Measurements from ENCODE around the gene TFAP2B.

The TFAP2B gene

GRCh38 chr6:50832912-50833311 lies 14.2 kb downstream of the TFAP2B start:
- TF ChIP-seq SIN3A (IDR thresholded peaks at IDR 0.05; ENCODE audit: borderline replicate concordance, insufficient read depth, low read length): no peak
- TF ChIP-seq FOXP2 (optimal IDR thresholded peaks at IDR 0.05; ENCODE audit: borderline replicate concordance, extremely low read depth, extremely low read length, insufficient read depth): no peak
- no peak for TF ChIP-seq POLR2AphosphoS5 (IDR thresholded peaks at IDR 0.05; ENCODE audit: low read depth, low read length)
- no peak for TF ChIP-seq REST (IDR thresholded peaks at IDR 0.05; ENCODE audit: insufficient read depth in 1 of 2, low read depth in 2 of 2, low read length in 2 of 2)
- no peak for TF ChIP-seq TAF1 (IDR thresholded peaks at IDR 0.05; ENCODE audit: borderline replicate concordance, insufficient read depth, low read length)

GRCh38 chr6:50834929-50835410 lies 16.3 kb downstream of the TFAP2B start:
- TF ChIP-seq POLR2AphosphoS5 (IDR thresholded peaks at IDR 0.05; ENCODE audit: low read depth, low read length) (no peak), FOXP2 (optimal IDR thresholded peaks at IDR 0.05; ENCODE audit: borderline replicate concordance, extremely low read depth, extremely low read length, insufficient read depth) (no peak), SIN3A (IDR thresholded peaks at IDR 0.05; ENCODE audit: borderline replicate concordance, insufficient read depth, low read length) (no peak)

GRCh38 chr6:50836231-50836630 lies 17.6 kb downstream of the TFAP2B start:
- TF ChIP-seq POLR2AphosphoS5 (IDR thresholded peaks at IDR 0.05; ENCODE audit: low read depth, low read length): no peak
- no peak for TF ChIP-seq TAF1 (IDR thresholded peaks at IDR 0.05; ENCODE audit: borderline replicate concordance, insufficient read depth, low read length)
- TF ChIP-seq SIN3A (IDR thresholded peaks at IDR 0.05; ENCODE audit: borderline replicate concordance, insufficient read depth, low read length): no peak
- no peak for TF ChIP-seq REST (IDR thresholded peaks at IDR 0.05; ENCODE audit: insufficient read depth in 1 of 2, low read depth in 2 of 2, low read length in 2 of 2)
- no peak for TF ChIP-seq FOXP2 (optimal IDR thresholded peaks at IDR 0.05; ENCODE audit: borderline replicate concordance, extremely low read depth, extremely low read length, insufficient read depth)

- TF ChIP-seq REST (IDR thresholded peaks at IDR 0.05; ENCODE audit: insufficient read depth in 1 of 2, low read depth in 2 of 2, low read length in 2 of 2): no peak
- no peak for TF ChIP-seq POLR2AphosphoS5 (IDR thresholded peaks at IDR 0.05; ENCODE audit: low read depth, low read length)
- TF ChIP-seq TAF1 (IDR thresholded peaks at IDR 0.05; ENCODE audit: borderline replicate concordance, insufficient read depth, low read length): no peak
- no peak for TF ChIP-seq FOXP2 (optimal IDR thresholded peaks at IDR 0.05; ENCODE audit: borderline replicate concordance, extremely low read depth, extremely low read length, insufficient read depth)
- TF ChIP-seq SIN3A (IDR thresholded peaks at IDR 0.05; ENCODE audit: borderline replicate concordance, insufficient read depth, low read length): no peak
Measured at GRCh38 chr6:50837589-50838445, 19.1 kb downstream of the TFAP2B start.

GRCh38 chr6:50840112-50840810 lies 21.6 kb downstream of the TFAP2B start:
- no peak for TF ChIP-seq POLR2AphosphoS5 (IDR thresholded peaks at IDR 0.05; ENCODE audit: low read depth, low read length)
- no peak for TF ChIP-seq SIN3A (IDR thresholded peaks at IDR 0.05; ENCODE audit: borderline replicate concordance, insufficient read depth, low read length)
- no peak for TF ChIP-seq TAF1 (IDR thresholded peaks at IDR 0.05; ENCODE audit: borderline replicate concordance, insufficient read depth, low read length)
- TF ChIP-seq FOXP2 (optimal IDR thresholded peaks at IDR 0.05; ENCODE audit: borderline replicate concordance, extremely low read depth, extremely low read length, insufficient read depth): no peak
- TF ChIP-seq REST (IDR thresholded peaks at IDR 0.05; ENCODE audit: insufficient read depth in 1 of 2, low read depth in 2 of 2, low read length in 2 of 2): no peak

Measured in PFSK-1 (cell line).